Amygdala (tissue), 56 donors: ENCODE data around the gene SPATA13.
"Not testable (repeated sequence)": the region's sequence is repeated elsewhere in the genome, so short reads cannot be mapped to it uniquely, and the experiment has no call there.

ENCODE experiments used
- DNase-seq, 56 donors: peaks; one replicate each; lab custom pipeline; 2025; lab: John Stamatoyannopoulos, UW

SPATA13 gene

GRCh38 chr13:24160458-24161009 lies at the start of gene SPATA13:
SPATA13 (plus strand) TSS chr13:24160720; CDS start chr13:24222930, 62,210 bp downstream.
- DNase-seq, result peak in 55 of 56 donors; percentile 20 to 98 (median 90)

GRCh38 chr13:24112791-24113190 lies 47.7 kb upstream of the SPATA13 start:
- DNase-seq, result no peak

GRCh38 chr13:24115671-24116070 lies 44.8 kb upstream of the SPATA13 start:
- DNase-seq, result no peak

- DNase-seq, result no peak
Observed at GRCh38 chr13:24116131-24116530, 44.4 kb upstream of the SPATA13 start.

- no peak for DNase-seq
Observed at GRCh38 chr13:24118576-24118975, 41.9 kb upstream of the SPATA13 start.

GRCh38 chr13:24119626-24120508 lies 40.7 kb upstream of the SPATA13 start:
- no peak for DNase-seq

- not testable (repeated sequence) for DNase-seq
Observed at GRCh38 chr13:24122045-24122444, 38.5 kb upstream of the SPATA13 start.

- DNase-seq, result no peak
Observed at GRCh38 chr13:24122569-24122968, 38.0 kb upstream of the SPATA13 start.

GRCh38 chr13:24123761-24124160 lies 36.8 kb upstream of the SPATA13 start:
- DNase-seq, result no peak

- peak in 3 of 56 donors; percentile 14 to 39 (median 22) for DNase-seq
Observed at GRCh38 chr13:24124789-24125476, 35.6 kb upstream of the SPATA13 start.

GRCh38 chr13:24127116-24127631 lies 33.3 kb upstream of the SPATA13 start:
- no peak for DNase-seq

GRCh38 chr13:24128112-24128511 lies 32.4 kb upstream of the SPATA13 start:
- DNase-seq, result no peak

- DNase-seq, result no peak
Observed at GRCh38 chr13:24128962-24129361, 31.6 kb upstream of the SPATA13 start.

GRCh38 chr13:24129914-24130774 lies 30.4 kb upstream of the SPATA13 start:
- no peak for DNase-seq

- DNase-seq, result no peak
Observed at GRCh38 chr13:24131749-24132148, 28.8 kb upstream of the SPATA13 start.

- DNase-seq, result no peak
Observed at GRCh38 chr13:24133021-24133795, 27.3 kb upstream of the SPATA13 start.

GRCh38 chr13:24134231-24134630 lies 26.3 kb upstream of the SPATA13 start:
- no peak for DNase-seq

- DNase-seq, result no peak
Observed at GRCh38 chr13:24134757-24135156, 25.8 kb upstream of the SPATA13 start.

- DNase-seq, result no peak
Observed at GRCh38 chr13:24135674-24136300, 24.7 kb upstream of the SPATA13 start.
